ENCODE data around the gene RACGAP1. TPM values are rescaled to one million over a fixed set of nuclear protein-coding genes. Genes with fewer than 3 reads are reported as not detected.

Gene RACGAP1
- total RNA-seq, 4 donors from 2014 or later: 4.0 to 7.2 (median 6.2) TPM

GRCh38 chr12:49975318-49975761 is 50.0 kb downstream of the RACGAP1 start:
- no peak overlapping the region for H3K27ac ChIP-seq
- H3K27me3 ChIP-seq: no peaks in the 10 kb centered on the region
- intact Hi-C loops (cut with DNase I): no loop called here
- no peaks in the 10 kb centered on the region for H3K36me3 ChIP-seq
- WGBS, 2 donors: 52 to 66% methylated on average over 6 to 17 of the region's 17 CpGs
- DNase-seq: no peak
- H3K4me3 ChIP-seq (replicated peaks in 1 of 3): no peak overlapping the region
- TF ChIP-seq CTCF (IDR thresholded peaks at IDR 0.05): no peak
- TF ChIP-seq POLR2A (IDR thresholded peaks at IDR 0.05): no peak
- H3K4me1 ChIP-seq: no peaks in the 10 kb centered on the region
- no peaks in the 10 kb centered on the region for H3K9me3 ChIP-seq

- no peaks in the 10 kb centered on the region for H3K9me3 ChIP-seq
- TF ChIP-seq CTCF (IDR thresholded peaks at IDR 0.05) (no peak), POLR2A (IDR thresholded peaks at IDR 0.05) (no peak)
- intact Hi-C loops (cut with DNase I): no loop called here
- no peak for DNase-seq
- H3K36me3 ChIP-seq: no peaks in the 10 kb centered on the region
- no peaks in the 10 kb centered on the region for H3K4me1 ChIP-seq
- H3K27me3 ChIP-seq: no peaks in the 10 kb centered on the region
- no peak overlapping the region for H3K27ac ChIP-seq
- WGBS, 2 donors: 59 to 60% methylated on average over 8 of the region's 8 CpGs
- no peak overlapping the region for H3K4me3 ChIP-seq (replicated peaks in 1 of 3)
Observed at GRCh38 chr12:49974677-49975317, 50.5 kb downstream of the RACGAP1 start.

GRCh38 chr12:49974231-49974675 is 51.0 kb downstream of the RACGAP1 start:
- no peaks in the 10 kb centered on the region for H3K9me3 ChIP-seq
- WGBS, 2 donors: 33 to 79% methylated on average over 2 to 10 of the region's 15 CpGs

GRCh38 chr12:49973361-49973830 is 51.9 kb downstream of the RACGAP1 start:
- H3K27ac ChIP-seq: no peak overlapping the region
- H3K9me3 ChIP-seq: no peaks in the 10 kb centered on the region
- H3K4me1 ChIP-seq: no peaks in the 10 kb centered on the region
- TF ChIP-seq POLR2A (IDR thresholded peaks at IDR 0.05) (no peak), CTCF (IDR thresholded peaks at IDR 0.05) (no peak)
- intact Hi-C loops (cut with DNase I): no loop called here
- 83 to 90% methylated on average over 13 to 19 of the region's 19 CpGs for WGBS, 2 donors
- no peak for DNase-seq
- H3K4me3 ChIP-seq (replicated peaks in 1 of 3): no peak overlapping the region
- H3K27me3 ChIP-seq: no peaks in the 10 kb centered on the region
- H3K36me3 ChIP-seq: no peaks in the 10 kb centered on the region

More at GRCh38 chr12:49974231-49974675, 51.0 kb downstream of the RACGAP1 start:
- DNase-seq: peak; percentile 67 to 68
- no peaks in the 10 kb centered on the region for H3K27me3 ChIP-seq
- H3K4me3 ChIP-seq (replicated peaks in 1 of 3): no peak overlapping the region
- TF ChIP-seq CTCF (IDR thresholded peaks at IDR 0.05) (peak in 4 of 6 experiments; percentile 16 to 59 (median 46)), POLR2A (IDR thresholded peaks at IDR 0.05) (no peak)
- intact Hi-C loops (cut with DNase I): no loop called here
- H3K4me1 ChIP-seq: no peaks in the 10 kb centered on the region
- no peak overlapping the region for H3K27ac ChIP-seq
- no peaks in the 10 kb centered on the region for H3K36me3 ChIP-seq

GRCh38 chr12:49972641-49973360 is 52.5 kb downstream of the RACGAP1 start, which contains the start of gene AQP6:
Gene AQP6, plus strand, starts transcription at chr12:49972947. Its CDS starts 227 bp downstream, at chr12:49973174.
- TF ChIP-seq POLR2A (IDR thresholded peaks at IDR 0.05) (no peak), CTCF (IDR thresholded peaks at IDR 0.05) (no peak)
- WGBS, 2 donors: 77 to 86% methylated on average over 13 to 14 of the region's 18 CpGs
- no peak within 1 kb of the TSS for H3K27ac ChIP-seq
- no peaks in the 10 kb centered on the region for H3K27me3 ChIP-seq
- H3K4me3 ChIP-seq (replicated peaks in 1 of 3): no peak within 1 kb of the TSS
- DNase-seq: no peak
- no peaks in the 10 kb centered on the region for H3K9me3 ChIP-seq
- intact Hi-C loops (cut with DNase I): no loop called here
- H3K36me3 ChIP-seq: no peaks in the 10 kb centered on the region
- H3K4me1 ChIP-seq: peaks cover 0 to 1% of the 10 kb centered on the region in 2 donors
